COLO829 (cell line): Measurements from ENCODE around the gene COL16A1.

ENCODE experiments used
- DNase-seq: peaks from one replicate; pipeline ENCODE4 v3.0.0; 2012; ENCODE audit warnings: low spot score

COL16A1 gene

DNA sequence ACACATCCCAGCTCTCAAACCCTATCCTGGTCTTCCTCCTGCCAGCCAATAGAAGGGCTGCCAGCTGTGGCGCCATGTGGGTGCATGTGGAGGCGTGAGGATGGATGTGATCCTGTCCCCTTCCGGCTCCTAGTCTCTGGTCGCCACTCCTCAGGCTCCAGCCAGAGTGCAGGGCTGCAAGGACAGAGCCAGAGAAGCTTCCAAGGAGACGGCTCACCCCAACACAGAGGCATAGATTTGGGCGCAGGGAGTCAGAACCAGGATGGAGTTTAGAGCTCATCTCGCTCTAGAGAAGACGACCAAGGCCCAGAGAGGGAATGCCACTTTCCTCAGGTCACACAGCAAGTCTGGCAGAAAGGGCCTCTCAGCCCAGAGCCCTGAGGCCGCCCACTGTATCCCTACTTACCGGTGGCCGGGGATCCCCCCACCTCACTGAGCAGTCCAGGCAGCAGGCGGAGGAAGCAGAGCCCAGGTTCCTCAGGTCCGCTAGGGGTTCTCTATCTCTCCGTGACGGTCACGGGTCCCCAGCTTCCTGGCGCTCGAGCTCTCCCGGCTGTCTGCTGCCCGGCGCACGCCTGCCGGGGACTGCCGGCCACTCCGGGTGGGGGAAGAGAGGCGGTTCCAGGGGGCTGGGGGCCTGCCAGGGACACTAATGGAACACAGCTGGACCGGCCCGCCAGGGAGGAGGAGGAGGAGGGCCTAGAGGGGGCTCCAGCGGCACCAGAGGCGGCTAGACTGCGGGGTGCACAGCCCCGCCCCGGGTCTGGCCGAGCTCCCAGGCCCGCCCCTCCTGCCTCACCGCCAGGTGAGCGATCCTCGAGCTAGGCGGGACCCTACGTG lies at the start of gene COL16A1:
TSS of gene COL16A1 (minus strand) at position 587 of the 840 bp plus-strand sequence. CDS start 1,824 bp downstream, outside the sequence.
- no peak for DNase-seq

GRCh38 chr1:31752952-31753475 lies 49.2 kb upstream of the COL16A1 start:
- DNase-seq = no peak

- DNase-seq = no peak
Observed at GRCh38 chr1:31752258-31752657, 48.4 kb upstream of the COL16A1 start.

- DNase-seq = no peak
Observed at GRCh38 chr1:31751822-31752241, 48.0 kb upstream of the COL16A1 start.

- DNase-seq = no peak
Observed at GRCh38 chr1:31750858-31751510, 47.2 kb upstream of the COL16A1 start.

GRCh38 chr1:31749785-31750735 lies 46.2 kb upstream of the COL16A1 start:
- DNase-seq = no peak

GRCh38 chr1:31748365-31748764 lies 44.5 kb upstream of the COL16A1 start:
- DNase-seq = no peak

DNA sequence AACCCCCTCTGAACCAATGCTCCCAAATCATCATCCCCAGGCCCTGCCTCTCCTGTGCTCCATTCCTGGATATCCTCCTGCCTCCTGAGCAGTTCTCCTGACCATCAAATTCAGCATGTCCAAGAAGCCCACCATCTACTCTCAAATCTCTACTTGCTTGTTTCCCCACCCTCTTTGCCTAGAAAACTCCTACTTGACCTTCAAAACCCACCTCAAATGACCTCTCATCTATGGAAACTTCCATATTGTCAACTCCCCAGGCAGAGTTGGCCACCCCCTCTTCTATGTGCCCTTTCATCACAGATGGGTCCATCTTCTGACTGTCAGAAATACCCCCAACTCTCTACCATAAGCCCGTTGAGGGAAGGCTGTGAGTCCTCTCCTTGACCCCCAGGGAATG lies 43.5 kb upstream of the COL16A1 start:
- DNase-seq = no peak

GRCh38 chr1:31746687-31747086 lies 42.9 kb upstream of the COL16A1 start:
- no peak for DNase-seq

DNA sequence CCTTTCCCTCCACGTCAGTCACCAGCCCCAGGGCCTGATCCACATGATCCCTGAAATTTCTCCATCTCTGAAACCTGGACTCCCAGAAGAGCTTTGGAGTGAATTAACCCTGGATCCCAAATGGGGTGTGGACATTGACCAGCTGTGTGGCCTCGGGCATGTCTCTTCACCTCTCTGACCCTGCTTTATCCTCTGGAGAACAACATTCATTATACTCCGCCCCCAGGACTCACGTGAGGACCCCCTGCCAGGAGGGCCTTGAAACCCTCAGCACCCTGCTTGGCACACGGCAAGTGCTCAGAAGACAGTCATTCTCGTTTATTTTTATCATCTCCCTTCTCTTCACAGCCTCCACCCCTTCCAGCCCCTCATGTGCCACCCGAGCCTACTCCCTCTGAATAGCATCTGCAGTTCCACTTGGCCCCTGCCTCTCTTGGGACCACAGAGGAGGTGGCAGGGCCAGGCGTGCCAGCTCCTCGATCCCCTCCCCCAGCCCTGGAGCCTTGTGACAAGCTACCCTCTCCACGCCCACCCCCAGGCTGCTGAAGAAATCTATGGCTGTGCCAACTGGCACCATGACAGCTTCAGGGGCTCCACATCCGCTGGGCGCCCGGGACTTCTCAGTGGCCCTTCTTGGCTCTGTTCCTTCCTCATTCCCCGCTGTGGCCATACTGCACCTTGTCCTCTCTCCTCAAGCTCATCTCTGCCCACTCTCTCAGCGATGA lies 42.3 kb upstream of the COL16A1 start:
- no peak for DNase-seq

- peak; percentile 74 for DNase-seq
Observed at GRCh38 chr1:31745096-31745945, 41.5 kb upstream of the COL16A1 start.

- DNase-seq = no peak
Observed at GRCh38 chr1:31744165-31744888, 40.5 kb upstream of the COL16A1 start.

DNA sequence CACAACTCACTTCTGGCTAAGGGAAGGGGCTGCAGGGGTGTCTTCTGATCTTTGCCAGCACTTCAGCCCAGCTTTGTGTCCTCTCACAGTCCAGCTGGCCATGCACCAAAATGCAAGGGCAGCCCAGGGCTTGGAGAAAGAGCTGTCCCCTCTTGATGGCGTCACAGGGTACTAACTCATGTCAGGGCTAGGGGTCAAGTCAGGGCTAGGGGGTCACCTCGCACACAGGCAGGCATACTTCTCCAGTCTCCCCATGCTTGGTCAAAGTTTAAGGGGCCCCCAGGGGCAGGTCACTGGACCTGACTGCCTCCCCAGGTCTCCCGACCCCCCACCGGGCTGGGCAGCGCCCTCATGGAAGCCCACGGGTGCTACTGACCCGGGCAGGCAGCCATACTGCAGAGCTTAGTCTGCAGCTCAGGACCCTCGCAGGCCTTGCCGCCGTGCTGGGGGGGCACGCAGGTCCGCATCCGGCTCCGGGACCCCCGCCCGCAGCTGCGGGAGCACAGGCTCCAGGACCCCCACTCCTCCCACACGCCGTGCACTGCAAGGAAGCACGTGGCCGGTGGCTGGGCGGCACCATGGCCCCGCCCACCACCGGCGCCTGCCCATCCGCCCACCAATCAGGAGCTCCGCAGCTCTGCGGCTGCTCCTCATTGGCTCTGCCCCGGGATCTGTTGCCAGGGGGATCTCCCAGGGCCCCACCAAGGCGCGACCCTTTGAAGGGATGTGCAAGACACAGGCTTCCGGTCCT lies 38.8 kb upstream of the COL16A1 start:
- no peak for DNase-seq

GRCh38 chr1:31739346-31739745 lies 35.5 kb upstream of the COL16A1 start:
- no peak for DNase-seq

GRCh38 chr1:31736675-31737074 lies 32.9 kb upstream of the COL16A1 start:
- DNase-seq = no peak

DNA sequence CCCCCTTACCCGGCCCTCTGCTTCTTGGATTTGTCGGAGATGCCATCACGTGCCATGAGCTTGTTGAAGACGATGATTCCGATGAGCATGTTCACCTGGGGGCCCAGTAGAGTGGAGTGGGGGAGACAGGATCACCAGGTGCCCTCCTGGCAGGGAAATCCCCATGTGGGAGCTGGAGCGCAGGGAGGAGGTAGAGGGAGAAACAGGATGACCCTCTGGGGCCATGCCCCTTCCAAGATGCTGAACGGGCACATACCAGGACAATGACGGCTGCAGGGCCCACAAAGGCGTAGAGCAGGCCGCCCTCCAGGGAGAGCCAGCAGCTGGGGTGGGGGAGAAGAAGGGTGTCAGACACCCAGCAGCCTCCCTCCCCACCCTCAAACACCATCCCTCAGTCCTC lies 31.8 kb upstream of the COL16A1 start:
- DNase-seq = no peak

DNA sequence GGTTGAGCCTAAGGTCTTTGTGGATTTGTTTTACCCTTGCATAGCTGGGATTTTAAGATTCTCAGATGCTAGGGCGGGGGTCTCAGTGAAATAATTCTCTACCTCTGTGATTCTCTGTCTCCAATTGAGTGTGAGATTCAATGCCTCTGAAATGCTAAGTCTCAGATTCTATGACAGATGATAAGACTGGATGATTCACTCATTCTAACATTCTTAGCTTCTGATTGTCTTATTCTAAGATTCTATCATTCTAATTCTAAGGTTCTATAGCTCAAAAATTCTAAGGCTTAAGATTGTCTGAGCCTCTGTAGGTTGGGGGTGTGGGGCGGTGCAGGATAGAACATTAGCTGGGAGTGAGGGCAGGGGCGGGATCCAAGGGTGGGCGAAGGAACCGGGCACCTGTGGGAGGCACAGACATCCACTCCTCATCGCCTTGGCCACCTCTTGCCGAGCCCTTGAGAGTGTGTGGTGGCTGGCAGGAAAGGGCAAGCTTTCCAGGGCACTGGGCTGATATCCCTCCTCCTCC lies 30.8 kb upstream of the COL16A1 start:
- DNase-seq = no peak

GRCh38 chr1:31733389-31734219 lies 29.8 kb upstream of the COL16A1 start:
- DNase-seq = no peak
